GM23338 (cell line): ENCODE data around the gene LRRC47. TPM values are rescaled to one million over a fixed set of nuclear protein-coding genes. Genes with fewer than 3 reads are reported as not detected.

Experiments used
- ATAC-seq: fragments of 200-7000 bp; cut with Tn5 transposase; 3 replicates; pipeline ENCODE4 v1.9.1; 2020
- DNase-seq: peaks from one replicate; pipeline ENCODE4 v3.0.0-alpha.2; 2015; ENCODE audit warnings: low spot score
- H2AFZ ChIP-seq: fragments of 200-600 bp; sonication (generic); 2 replicates; pipeline ENCODE4 v1.8.0; 2016; ENCODE audit warnings: antibody characterized with exemption, mild to moderate bottlenecking, moderate library complexity
- H3F3A ChIP-seq: fragments of 200-600 bp; sonication (generic); replicated peaks from 2 replicates; pipeline ENCODE4 v1.8.0; 2017; ENCODE audit warnings: antibody characterized with exemption, mixed run types, low read depth
- H3K27ac ChIP-seq: fragments of 200-600 bp; sonication (generic); 2 replicates; pipeline ENCODE4 v1.6.1; 2016; ENCODE audit warnings: low read depth
- H3K27me3 ChIP-seq: fragments of 200-600 bp; sonication (generic); 2 replicates; pipeline ENCODE4 v1.8.0; 2016; ENCODE audit warnings: mild to moderate bottlenecking, mixed run types, moderate library complexity; ENCODE audit not compliant: insufficient read depth
- H3K36me3 ChIP-seq: fragments of 200-600 bp; sonication (generic); 2 replicates; pipeline ENCODE4 v1.8.0; 2016; ENCODE audit warnings: mild to moderate bottlenecking; ENCODE audit not compliant: insufficient read depth
- H3K4me1 ChIP-seq: fragments of 200-600 bp; sonication (generic); 2 replicates; pipeline ENCODE4 v1.8.0; 2016; ENCODE audit warnings: mild to moderate bottlenecking, moderate library complexity; ENCODE audit not compliant: insufficient read depth
- H3K4me2 ChIP-seq: fragments of 200-600 bp; sonication (generic); 2 replicates; pipeline ENCODE4 v1.7.1; 2017; ENCODE audit warnings: mixed run types
- H3K4me3 ChIP-seq: fragments of 200-600 bp; sonication (generic); 2 replicates; pipeline ENCODE4 v1.6.1; 2016; ENCODE audit warnings: mixed run types
- H3K79me2 ChIP-seq: fragments of 200-600 bp; sonication (generic); replicated peaks from 2 replicates; pipeline ENCODE4 v1.8.0; 2017; ENCODE audit warnings: mild to moderate bottlenecking; ENCODE audit not compliant: insufficient read depth
- H3K9me2 ChIP-seq: fragments of 200-600 bp; sonication (generic); 2 replicates; pipeline ENCODE4 v1.8.0; 2017; ENCODE audit not compliant: insufficient read depth
- H4K20me1 ChIP-seq: fragments of 200-600 bp; sonication (generic); replicated peaks from 2 replicates; pipeline ENCODE4 v1.8.0; 2017; ENCODE audit warnings: mild to moderate bottlenecking; ENCODE audit not compliant: insufficient read depth
- H3K27ac Mint-ChIP-seq: 2 replicates; pipeline ENCODE4 v1.8.0; 2020; ENCODE audit warnings: inconsistent platforms, mild to moderate bottlenecking, moderate library complexity, mixed read lengths
- H3K27me3 Mint-ChIP-seq: 3 replicates; pipeline ENCODE4 v1.8.0; 2022; ENCODE audit warnings: low read depth, mild to moderate bottlenecking, moderate library complexity, mixed read lengths, inconsistent platforms; ENCODE audit not compliant: insufficient read depth, poor library complexity
- H3K36me3 Mint-ChIP-seq: 3 replicates; pipeline ENCODE4 v1.8.0; 2021; ENCODE audit warnings: low read depth, mild to moderate bottlenecking, inconsistent platforms, moderate library complexity, mixed read lengths
- H3K4me1 Mint-ChIP-seq: 3 replicates; pipeline ENCODE4 v1.8.0; 2020; ENCODE audit warnings: mild to moderate bottlenecking, inconsistent platforms, mixed read lengths
- H3K4me3 Mint-ChIP-seq: 3 replicates; pipeline ENCODE4 v1.8.0; 2021; ENCODE audit warnings: moderate library complexity, mild to moderate bottlenecking, inconsistent platforms, mixed read lengths
- H3K9me3 Mint-ChIP-seq: 3 replicates; pipeline ENCODE4 v1.8.0; 2020; ENCODE audit warnings: moderate library complexity, mild to moderate bottlenecking, inconsistent platforms, mixed read lengths
- CREB1 ChIP-seq: fragments of 250-450 bp; sonication (Bioruptor Pico); IDR thresholded peaks from 2 replicates; pipeline ENCODE4 v1.5.0; 2020; ENCODE audit warnings: low read depth, mild to moderate bottlenecking, moderate library complexity
- CTCF ChIP-seq, 2 experiments: fragments of 200-600 bp in 1 of 2; sonication (generic) in 1 of 2; conservative IDR thresholded peaks; 2 replicates each; pipeline versions ENCODE4 v1.5.1 to v1.6.1; 2016 to 2017; ENCODE audit warnings: antibody characterized with exemption in 2 of 2, low read depth in 2 of 2, mild to moderate bottlenecking in 2 of 2, moderate library complexity in 1 of 2
- ETS1 ChIP-seq: IDR thresholded peaks from 2 replicates; pipeline ENCODE4 v1.6.1; 2016; ENCODE audit warnings: antibody characterized with exemption
- EZH2 ChIP-seq: fragments of 200-600 bp; sonication (generic); IDR thresholded peaks from one replicate; pipeline ENCODE4 v1.8.0; 2017; ENCODE audit warnings: antibody characterized with exemption, mild to moderate bottlenecking, low read depth; ENCODE audit not compliant: unreplicated experiment
- POLR2AphosphoS5 ChIP-seq: IDR thresholded peaks from 2 replicates; pipeline ENCODE4 v1.6.1; 2016; ENCODE audit warnings: antibody characterized with exemption, low read depth
- ZNF114 ChIP-seq: fragments of 250-450 bp; sonication (Bioruptor Pico); IDR thresholded peaks from 2 replicates; pipeline ENCODE4 v1.5.0; 2020; ENCODE audit warnings: mild to moderate bottlenecking, moderate library complexity
- polyA plus RNA-seq: library from polyadenylated mRNA; unstranded; fragments of >200 nt; fragmentation: Nextera tagmentation; extraction: Ambion mirVana; gene quantifications from 2 replicates; pipeline ENCODE4 v1.2.1, GENCODE V29; 2016
- total RNA-seq: library from RNA; depleted of rRNA; stranded (reverse); fragments of >200 nt; shearing (Covaris generic); gene quantifications from 2 replicates; pipeline ENCODE4 v1.2.3, GENCODE V29; 2014
- TF ChIP-seq, protein P1 (sequence below): IDR thresholded peaks from one replicate; pipeline ENCODE4 v1.6.1; 2018; ENCODE audit warnings: antibody characterized with exemption; ENCODE audit not compliant: unreplicated experiment

The LRRC47 gene
- total and polyA plus RNA-seq, 2 experiments from 2014 or later, result 15.8 to 76.8 TPM

- Histone ChIP-seq H3K4me3 (peak overlapping the region; percentile 89), H2AFZ (peak overlapping the region; percentile 74), H3K4me2 (peak overlapping the region; percentile 94), H3K79me2 (peaks cover 34% of the 10 kb centered on the region), H4K20me1 (peaks cover 12% of the 10 kb centered on the region), H3K27ac (no peak overlapping the region), H3F3A (0 out of 2 replicates have a peak, but pooled peaks cover 8% of the 10 kb centered on the region), H3K9me2 (no peaks in the 10 kb centered on the region), H3K27me3 (no peaks in the 10 kb centered on the region), H3K36me3 (no peaks in the 10 kb centered on the region), H3K4me1 (peaks cover 13% of the 10 kb centered on the region; the same call in 1 of the 2 replicates)
- Mint-ChIP-seq H3K9me3 (no peaks in the 10 kb centered on the region), H3K27me3 (peaks cover 20% of the 10 kb centered on the region), H3K4me3 (peak overlapping the region; percentile 96), H3K27ac (peak overlapping the region; percentile 93), H3K4me1 (peaks cover 28% of the 10 kb centered on the region), H3K36me3 (peaks cover 26% of the 10 kb centered on the region)
- peak; percentile 95 for DNase-seq
- ATAC-seq, result peak; percentile 95
- TF ChIP-seq, protein P1, sequence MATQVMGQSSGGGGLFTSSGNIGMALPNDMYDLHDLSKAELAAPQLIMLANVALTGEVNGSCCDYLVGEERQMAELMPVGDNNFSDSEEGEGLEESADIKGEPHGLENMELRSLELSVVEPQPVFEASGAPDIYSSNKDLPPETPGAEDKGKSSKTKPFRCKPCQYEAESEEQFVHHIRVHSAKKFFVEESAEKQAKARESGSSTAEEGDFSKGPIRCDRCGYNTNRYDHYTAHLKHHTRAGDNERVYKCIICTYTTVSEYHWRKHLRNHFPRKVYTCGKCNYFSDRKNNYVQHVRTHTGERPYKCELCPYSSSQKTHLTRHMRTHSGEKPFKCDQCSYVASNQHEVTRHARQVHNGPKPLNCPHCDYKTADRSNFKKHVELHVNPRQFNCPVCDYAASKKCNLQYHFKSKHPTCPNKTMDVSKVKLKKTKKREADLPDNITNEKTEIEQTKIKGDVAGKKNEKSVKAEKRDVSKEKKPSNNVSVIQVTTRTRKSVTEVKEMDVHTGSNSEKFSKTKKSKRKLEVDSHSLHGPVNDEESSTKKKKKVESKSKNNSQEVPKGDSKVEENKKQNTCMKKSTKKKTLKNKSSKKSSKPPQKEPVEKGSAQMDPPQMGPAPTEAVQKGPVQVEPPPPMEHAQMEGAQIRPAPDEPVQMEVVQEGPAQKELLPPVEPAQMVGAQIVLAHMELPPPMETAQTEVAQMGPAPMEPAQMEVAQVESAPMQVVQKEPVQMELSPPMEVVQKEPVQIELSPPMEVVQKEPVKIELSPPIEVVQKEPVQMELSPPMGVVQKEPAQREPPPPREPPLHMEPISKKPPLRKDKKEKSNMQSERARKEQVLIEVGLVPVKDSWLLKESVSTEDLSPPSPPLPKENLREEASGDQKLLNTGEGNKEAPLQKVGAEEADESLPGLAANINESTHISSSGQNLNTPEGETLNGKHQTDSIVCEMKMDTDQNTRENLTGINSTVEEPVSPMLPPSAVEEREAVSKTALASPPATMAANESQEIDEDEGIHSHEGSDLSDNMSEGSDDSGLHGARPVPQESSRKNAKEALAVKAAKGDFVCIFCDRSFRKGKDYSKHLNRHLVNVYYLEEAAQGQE, result peak; percentile 8
- no peak for TF ChIP-seq CTCF (conservative IDR thresholded peaks at IDR 0.05; ENCODE audit: low read depth in 2 of 2)
- TF ChIP-seq POLR2AphosphoS5, result peak; percentile 69
- no peak for TF ChIP-seq EZH2
- no peak for TF ChIP-seq ZNF114 (CRISPR knock-in tag)
- TF ChIP-seq CREB1 (CRISPR knock-in tag), result 0 out of 2 replicates have a peak, but pooled peaks have one; percentile 5
- TF ChIP-seq ETS1, result peak; percentile 74; the same call in 1 of the 2 replicates
Measured at GRCh38 chr1:3746830-3747521, 49.3 kb downstream of the LRRC47 start.
